HL-60 (cell line): Measurements from ENCODE around the gene DYRK1A.
"Not testable (repeated sequence)": the region's sequence is repeated elsewhere in the genome, so short reads cannot be mapped to it uniquely, and the experiment has no call there.

Experiments used
- POLR2AphosphoS5 ChIP-seq: IDR thresholded peaks from 2 replicates; pipeline ENCODE4 v1.6.1; 2012; ENCODE audit warnings: low read depth
- REST ChIP-seq: IDR thresholded peaks from 2 replicates; pipeline ENCODE4 v1.6.1; 2012; ENCODE audit warnings: low read depth; ENCODE audit not compliant: insufficient replicate concordance
- SPI1 ChIP-seq: IDR thresholded peaks from 2 replicates; pipeline ENCODE4 v1.6.1; 2012; ENCODE audit warnings: low read depth, mild to moderate bottlenecking, borderline replicate concordance
- TF ChIP-seq, protein P1 (sequence below): IDR thresholded peaks from one replicate; pipeline ENCODE4 v1.5.1; 2011; ENCODE audit warnings: low read length, control low read depth, inconsistent platforms; ENCODE audit not compliant: insufficient read depth

- TF ChIP-seq, protein P1, sequence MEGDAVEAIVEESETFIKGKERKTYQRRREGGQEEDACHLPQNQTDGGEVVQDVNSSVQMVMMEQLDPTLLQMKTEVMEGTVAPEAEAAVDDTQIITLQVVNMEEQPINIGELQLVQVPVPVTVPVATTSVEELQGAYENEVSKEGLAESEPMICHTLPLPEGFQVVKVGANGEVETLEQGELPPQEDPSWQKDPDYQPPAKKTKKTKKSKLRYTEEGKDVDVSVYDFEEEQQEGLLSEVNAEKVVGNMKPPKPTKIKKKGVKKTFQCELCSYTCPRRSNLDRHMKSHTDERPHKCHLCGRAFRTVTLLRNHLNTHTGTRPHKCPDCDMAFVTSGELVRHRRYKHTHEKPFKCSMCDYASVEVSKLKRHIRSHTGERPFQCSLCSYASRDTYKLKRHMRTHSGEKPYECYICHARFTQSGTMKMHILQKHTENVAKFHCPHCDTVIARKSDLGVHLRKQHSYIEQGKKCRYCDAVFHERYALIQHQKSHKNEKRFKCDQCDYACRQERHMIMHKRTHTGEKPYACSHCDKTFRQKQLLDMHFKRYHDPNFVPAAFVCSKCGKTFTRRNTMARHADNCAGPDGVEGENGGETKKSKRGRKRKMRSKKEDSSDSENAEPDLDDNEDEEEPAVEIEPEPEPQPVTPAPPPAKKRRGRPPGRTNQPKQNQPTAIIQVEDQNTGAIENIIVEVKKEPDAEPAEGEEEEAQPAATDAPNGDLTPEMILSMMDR, result not testable (repeated sequence)
- not testable (repeated sequence) for TF ChIP-seq POLR2AphosphoS5, REST, SPI1
These were observed 158.4 kb downstream of the DYRK1A start for GRCh38 chr21:37524944-37525343.
